HG02798 (cell line): ENCODE measurements around the gene RGPD5.
A peak's percentile ranks its signal among the peaks of the same experiment; 100 is the strongest.
"Not testable (repeated sequence)": the region's sequence is repeated elsewhere in the genome, so short reads cannot be mapped to it uniquely, and the experiment has no call there.

ENCODE experiments used
- ATAC-seq: cut with Tn5 transposase; IDR thresholded peaks from one replicate; pipeline ENCODE4 v1.9.1; 2021; ENCODE audit warnings: mild to moderate bottlenecking; ENCODE audit not compliant: unreplicated experiment, poor library complexity

The RGPD5 gene

GRCh38 chr2:109889909-109890308, 95.8 kb downstream of the RGPD5 start:
- ATAC-seq: not testable (repeated sequence)

- ATAC-seq: not testable (repeated sequence)
These were observed 96.9 kb downstream of the RGPD5 start for GRCh38 chr2:109891024-109891423.

GRCh38 chr2:109893736-109894135, 99.6 kb downstream of the RGPD5 start:
- ATAC-seq: not testable (repeated sequence)

GRCh38 chr2:109894141-109894540, 100.0 kb downstream of the RGPD5 start:
- not testable (repeated sequence) for ATAC-seq

- ATAC-seq: not testable (repeated sequence)
These were observed 101.2 kb downstream of the RGPD5 start for GRCh38 chr2:109895090-109895869.

GRCh38 chr2:109896212-109896611, 102.1 kb downstream of the RGPD5 start:
- peak; percentile 96 for ATAC-seq

- ATAC-seq: not testable (repeated sequence)
These were observed 103.8 kb downstream of the RGPD5 start for GRCh38 chr2:109897769-109898461.

- not testable (repeated sequence) for ATAC-seq
These were observed 104.6 kb downstream of the RGPD5 start, which contains the start of gene LIMS3 for GRCh38 chr2:109898462-109899336. Gene LIMS3 (plus strand): TSS chr2:109898688. CDS start chr2:109898729, 41 bp downstream.

- ATAC-seq: peak; percentile 79
These were observed 111.7 kb downstream of the RGPD5 start for GRCh38 chr2:109905796-109906195.
